HepG2 (cell line): Measurements from ENCODE around the gene TBC1D5. TPM values are rescaled to one million over a fixed set of nuclear protein-coding genes. Genes with fewer than 3 reads are reported as not detected.

Experiments
- ATAC-seq: fragments of 200-7000 bp; cut with Tn5 transposase; 3 replicates; pipeline ENCODE4 v1.9.1; 2020; ENCODE audit warnings: mild to moderate bottlenecking, moderate library complexity
- BruUV-seq: library from RNA; stranded (reverse); fragments of 400-500 nt; replicated peaks from 2 replicates; lab custom pipeline; 2021; lab: Mats Ljungman, UMichigan
- CTCF ChIA-PET: fragments of 300-600 bp; formaldehyde crosslinking; extraction: SDS; loops from one replicate; lab custom pipeline; 2021; ENCODE audit warnings: low total read pairs, inconsistent platforms, low intra/inter-chr PET ratio; lab: Yijun Ruan, JAX
- POLR2A ChIA-PET: fragments of 350-600 bp; sonication (Branson Sonifier 250); formaldehyde crosslinking; loops from one replicate; lab custom pipeline; 2020; ENCODE audit warnings: antibody characterized with exemption, inconsistent platforms; lab: Yijun Ruan, JAX
- DNase-seq: peaks from one replicate; pipeline ENCODE4 v3.0.0-alpha.2; 2015; ENCODE audit warnings: low spot score
- FAIRE-seq: peaks from 3 replicates; lab custom pipeline; 2011; peaks lifted over from hg19 to GRCh38; lab: Jason Lieb, UNC
- H2AFZ ChIP-seq: one replicate; pipeline ENCODE4 v1.6.1; 2011; ENCODE audit warnings: low read length, inconsistent platforms
- H3K27ac ChIP-seq: fragments of 300-600 bp; 3 replicates; pipeline ENCODE4 v1.8.0; 2011; ENCODE audit warnings: mixed run types, mild to moderate bottlenecking, mixed read lengths, low read length, inconsistent platforms; ENCODE audit not compliant: insufficient read depth; ENCODE audit errors: extremely low read length
- H3K27me3 ChIP-seq, 2 experiments: fragments of 200-600 bp in 1 of 2; 2 replicates in 1 of 2; 3 replicates in 1 of 2; pipeline versions ENCODE4 v1.6.0 to v1.8.0; 2011; ENCODE audit warnings: low read length in 2 of 2, mild to moderate bottlenecking in 2 of 2, moderate library complexity in 2 of 2, inconsistent platforms in 1 of 2; ENCODE audit not compliant: insufficient read depth in 2 of 2, control insufficient read depth in 1 of 2
- H3K36me3 ChIP-seq, 2 experiments: fragments of 200-600 bp in 1 of 2; replicated peaks in 1 of 2; 2 replicates in 1 of 2; 3 replicates in 1 of 2; pipeline versions ENCODE4 v1.5.1 to v1.8.0; 2011; ENCODE audit warnings: low read length in 2 of 2, inconsistent platforms in 1 of 2; ENCODE audit not compliant: insufficient read depth in 2 of 2, control insufficient read depth in 1 of 2
- H3K4me1 ChIP-seq: 2 replicates; pipeline ENCODE4 v1.5.1; 2012; ENCODE audit warnings: low read length, inconsistent platforms; ENCODE audit not compliant: insufficient read depth
- H3K4me2 ChIP-seq: 2 replicates; pipeline ENCODE4 v1.6.0; 2011; ENCODE audit warnings: low read depth, low read length, inconsistent platforms
- H3K4me3 ChIP-seq, 3 experiments: fragments of 200-600 bp in 1 of 3; sonication (generic), shearing (Covaris generic) in 1 of 3; replicated peaks in 1 of 3; 2 replicates each; pipeline ENCODE4 v1.5.1; 2011 to 2016; ENCODE audit warnings: low read length in 3 of 3, inconsistent platforms in 2 of 3, low read depth in 2 of 3, mild to moderate bottlenecking in 2 of 3, control low read depth in 1 of 3, mixed read lengths in 1 of 3; ENCODE audit not compliant: insufficient read depth in 1 of 3
- H3K79me2 ChIP-seq: one replicate; pipeline ENCODE4 v1.6.1; 2011; ENCODE audit warnings: low read length, inconsistent platforms; ENCODE audit not compliant: insufficient read depth
- H3K9ac ChIP-seq: 2 replicates; pipeline ENCODE4 v1.6.0; 2011; ENCODE audit warnings: mild to moderate bottlenecking, low read depth, low read length, inconsistent platforms; ENCODE audit not compliant: insufficient read depth
- H3K9me3 ChIP-seq: 2 replicates; pipeline ENCODE4 v1.5.1; 2012; ENCODE audit warnings: mild to moderate bottlenecking, low read length
- H4K20me1 ChIP-seq: 2 replicates; pipeline ENCODE4 v1.6.0; 2011; ENCODE audit warnings: inconsistent platforms, mild to moderate bottlenecking, low read length, moderate library complexity; ENCODE audit not compliant: insufficient read depth
- FOSL2 ChIP-seq: sonication (generic); formaldehyde crosslinking; IDR thresholded peaks from 2 replicates; pipeline ENCODE4 v1.4.0; 2020; ENCODE audit warnings: missing genetic modification reagents
- SOX5 ChIP-seq: IDR thresholded peaks from 2 replicates; pipeline ENCODE4 v1.6.1; 2016; ENCODE audit warnings: borderline replicate concordance
- TCF12 ChIP-seq, 2 experiments: fragments of 450-650 bp in 1 of 2; sonication (generic) in 1 of 2; formaldehyde crosslinking in 1 of 2; IDR thresholded peaks; 2 replicates each; pipeline versions ENCODE4 v1.6.1 to v1.8.0; 2017 to 2022; ENCODE audit warnings: antibody characterized with exemption in 1 of 2, mild to moderate bottlenecking in 1 of 2, missing genetic modification reagents in 1 of 2, moderate library complexity in 1 of 2
- ZFYVE20 ChIP-seq: sonication (generic); formaldehyde crosslinking; IDR thresholded peaks from 2 replicates; pipeline ENCODE4 v1.8.0; 2023; ENCODE audit warnings: low read depth, mild to moderate bottlenecking, moderate library complexity, missing genetic modification reagents, borderline replicate concordance
- ZNF343 ChIP-seq: sonication (generic); formaldehyde crosslinking; IDR thresholded peaks from 2 replicates; pipeline ENCODE4 v1.4.0; 2020; ENCODE audit warnings: mild to moderate bottlenecking, missing genetic modification reagents
- ZNF562 ChIP-seq: sonication (generic); formaldehyde crosslinking; IDR thresholded peaks from 2 replicates; pipeline ENCODE4 v1.8.0; 2022; ENCODE audit warnings: missing genetic modification reagents, borderline replicate concordance
- ZNF570 ChIP-seq: sonication (generic); formaldehyde crosslinking; IDR thresholded peaks from 2 replicates; pipeline ENCODE4 v1.4.0; 2020; ENCODE audit warnings: mild to moderate bottlenecking, missing genetic modification reagents, borderline replicate concordance
- ZNF678 ChIP-seq: sonication (generic); formaldehyde crosslinking; IDR thresholded peaks from 2 replicates; pipeline ENCODE4 v1.4.0; 2020; ENCODE audit warnings: mild to moderate bottlenecking, missing genetic modification reagents
- ZNF879 ChIP-seq: sonication (generic); formaldehyde crosslinking; IDR thresholded peaks from 2 replicates; pipeline ENCODE4 v1.8.1; 2023; ENCODE audit warnings: missing genetic modification reagents
- WGBS: methylation state at CpG from one replicate; pipeline ENCODE4 v1.1.6; 2017; ENCODE audit warnings: low lambda C conversion rate; 5-methylcytosine and 5-hydroxymethylcytosine counted together
- in situ Hi-C: cut with HindIII; loops from 2 replicates; pipeline ENCODE4 v1.10.0; 2017; ENCODE audit warnings: low pct_unique_long_range_greater_than_20kb; ENCODE audit not compliant: extremely low pct_ligation_motif_present
- intact Hi-C: fragments of 100-400 bp; cut with micrococcal nuclease; formaldehyde crosslinking; loops from one replicate; pipeline ENCODE4 v1.10.0; 2022; ENCODE audit not compliant: unreplicated experiment
- polyA plus RNA-seq, 8 experiments: library from polyadenylated mRNA; depleted of rRNA in 3 of 8; stranded (reverse) in 7 of 8; unstranded in 1 of 8; fragments of >200 nt; fragmentation: Illumina TruSeq in 4 of 8; extraction: Trizol in 4 of 8; gene quantifications; 2 replicates each; pipeline versions ENCODE4 v1.2.1 to v1.2.3, GENCODE V29; 2011 to 2016; ENCODE audit warnings: low read depth in 4 of 8, missing spikeins in 1 of 8, mixed read lengths in 1 of 8; ENCODE audit not compliant: insufficient read depth in 1 of 8
- total RNA-seq, 5 experiments: library from RNA; depleted of rRNA; stranded (reverse); fragments of >200 nt; fragmentation: Illumina TruSeq; extraction: Trizol; gene quantifications; 2 replicates each; pipeline ENCODE4 v1.2.3, GENCODE V29; 2016; ENCODE audit warnings: low read depth in 1 of 5
- TF ChIP-seq, protein P1 (sequence below): sonication (generic); formaldehyde crosslinking; IDR thresholded peaks from 2 replicates; pipeline ENCODE4 v1.4.0; 2020; ENCODE audit warnings: mild to moderate bottlenecking, missing genetic modification reagents
- TF ChIP-seq, protein P2 (sequence below): sonication (generic); formaldehyde crosslinking; IDR thresholded peaks from 2 replicates; pipeline ENCODE4 v1.9.0; 2021; ENCODE audit warnings: missing genetic modification reagents, mild to moderate bottlenecking, borderline replicate concordance
- TF ChIP-seq, protein P3 (sequence below): sonication (generic); formaldehyde crosslinking; IDR thresholded peaks from 2 replicates; pipeline ENCODE4 v1.9.0; 2022; ENCODE audit warnings: missing genetic modification reagents, mild to moderate bottlenecking, borderline replicate concordance
- TF ChIP-seq, protein P4 (sequence below): sonication (generic); formaldehyde crosslinking; IDR thresholded peaks from 2 replicates; pipeline ENCODE4 v1.8.0; 2022; ENCODE audit warnings: low read depth, missing genetic modification reagents

TBC1D5 gene
- total and polyA plus RNA-seq, 2 of the 13 experiments (the other 11 are each of a cell fraction or from before 2014, with no cell fraction given), result 19.2 to 33.3 TPM

DNA sequence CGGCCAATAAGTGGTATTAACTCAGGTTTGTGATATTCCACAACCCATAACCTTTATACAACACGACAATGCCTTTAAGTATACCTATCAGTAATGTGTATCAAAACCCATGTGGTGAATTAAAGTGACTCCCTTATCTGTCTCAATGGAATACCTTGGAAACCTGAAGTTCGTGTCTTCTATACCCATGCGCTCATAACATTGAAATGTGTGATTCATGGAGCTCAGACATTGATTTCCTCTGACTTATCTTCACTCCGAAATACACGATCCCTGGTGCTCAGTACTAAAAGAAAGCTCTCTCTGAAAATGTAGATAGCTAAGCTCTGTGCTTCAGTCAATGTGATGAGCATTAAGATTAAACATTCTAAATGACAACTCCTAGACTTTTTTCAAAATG lies 140.3 kb downstream of the TBC1D5 start:
- FAIRE-seq (no peak), ATAC-seq (no peak), DNase-seq (no peak)
- Histone ChIP-seq H3K4me3 (no peak overlapping the region), H3K27me3 (no peaks in the 10 kb centered on the region), H3K27ac (no peak overlapping the region), H2AFZ (no peak overlapping the region), H3K79me2 (no peaks in the 10 kb centered on the region), H3K9me3 (no peaks in the 10 kb centered on the region), H3K36me3 (no peaks in the 10 kb centered on the region; a peak in 1 of 5 replicates), H4K20me1 (no peaks in the 10 kb centered on the region), H3K4me2 (no peak overlapping the region)
- CTCF ChIA-PET, result no interaction called here
- BruUV-seq, result no TSS peak
- intact Hi-C loops (no loop called here), in situ Hi-C loops (no loop called here)
- 98% methylated on average over 6 of the region's 6 CpGs for WGBS
- TF ChIP-seq ZNF562 (no peak), SOX5 (CRISPR knock-in tag) (no peak), ZNF879 (no peak), ZFYVE20 (no peak), TCF12 (IDR thresholded peaks at IDR 0.05) (no peak), TCF12 (CRISPR knock-in tag; IDR thresholded peaks at IDR 0.05) (no peak), ZNF343 (CRISPR knock-in tag) (no peak), ZNF570 (CRISPR knock-in tag) (no peak), FOSL2 (CRISPR knock-in tag) (no peak), ZNF678 (no peak)
- TF ChIP-seq, protein P1, sequence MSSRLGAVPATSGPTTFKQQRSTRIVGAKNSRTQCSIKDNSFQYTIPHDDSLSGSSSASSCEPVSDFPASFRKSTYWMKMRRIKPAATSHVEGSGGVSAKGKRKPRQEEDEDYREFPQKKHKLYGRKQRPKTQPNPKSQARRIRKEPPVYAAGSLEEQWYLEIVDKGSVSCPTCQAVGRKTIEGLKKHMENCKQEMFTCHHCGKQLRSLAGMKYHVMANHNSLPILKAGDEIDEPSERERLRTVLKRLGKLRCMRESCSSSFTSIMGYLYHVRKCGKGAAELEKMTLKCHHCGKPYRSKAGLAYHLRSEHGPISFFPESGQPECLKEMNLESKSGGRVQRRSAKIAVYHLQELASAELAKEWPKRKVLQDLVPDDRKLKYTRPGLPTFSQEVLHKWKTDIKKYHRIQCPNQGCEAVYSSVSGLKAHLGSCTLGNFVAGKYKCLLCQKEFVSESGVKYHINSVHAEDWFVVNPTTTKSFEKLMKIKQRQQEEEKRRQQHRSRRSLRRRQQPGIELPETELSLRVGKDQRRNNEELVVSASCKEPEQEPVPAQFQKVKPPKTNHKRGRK, result no peak
- TF ChIP-seq, protein P2, sequence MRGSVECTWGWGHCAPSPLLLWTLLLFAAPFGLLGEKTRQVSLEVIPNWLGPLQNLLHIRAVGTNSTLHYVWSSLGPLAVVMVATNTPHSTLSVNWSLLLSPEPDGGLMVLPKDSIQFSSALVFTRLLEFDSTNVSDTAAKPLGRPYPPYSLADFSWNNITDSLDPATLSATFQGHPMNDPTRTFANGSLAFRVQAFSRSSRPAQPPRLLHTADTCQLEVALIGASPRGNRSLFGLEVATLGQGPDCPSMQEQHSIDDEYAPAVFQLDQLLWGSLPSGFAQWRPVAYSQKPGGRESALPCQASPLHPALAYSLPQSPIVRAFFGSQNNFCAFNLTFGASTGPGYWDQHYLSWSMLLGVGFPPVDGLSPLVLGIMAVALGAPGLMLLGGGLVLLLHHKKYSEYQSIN (CRISPR knock-in tag), result no peak
- TF ChIP-seq, protein P3, sequence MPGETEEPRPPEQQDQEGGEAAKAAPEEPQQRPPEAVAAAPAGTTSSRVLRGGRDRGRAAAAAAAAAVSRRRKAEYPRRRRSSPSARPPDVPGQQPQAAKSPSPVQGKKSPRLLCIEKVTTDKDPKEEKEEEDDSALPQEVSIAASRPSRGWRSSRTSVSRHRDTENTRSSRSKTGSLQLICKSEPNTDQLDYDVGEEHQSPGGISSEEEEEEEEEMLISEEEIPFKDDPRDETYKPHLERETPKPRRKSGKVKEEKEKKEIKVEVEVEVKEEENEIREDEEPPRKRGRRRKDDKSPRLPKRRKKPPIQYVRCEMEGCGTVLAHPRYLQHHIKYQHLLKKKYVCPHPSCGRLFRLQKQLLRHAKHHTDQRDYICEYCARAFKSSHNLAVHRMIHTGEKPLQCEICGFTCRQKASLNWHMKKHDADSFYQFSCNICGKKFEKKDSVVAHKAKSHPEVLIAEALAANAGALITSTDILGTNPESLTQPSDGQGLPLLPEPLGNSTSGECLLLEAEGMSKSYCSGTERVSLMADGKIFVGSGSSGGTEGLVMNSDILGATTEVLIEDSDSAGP (CRISPR knock-in tag), result no peak
- TF ChIP-seq, protein P4, sequence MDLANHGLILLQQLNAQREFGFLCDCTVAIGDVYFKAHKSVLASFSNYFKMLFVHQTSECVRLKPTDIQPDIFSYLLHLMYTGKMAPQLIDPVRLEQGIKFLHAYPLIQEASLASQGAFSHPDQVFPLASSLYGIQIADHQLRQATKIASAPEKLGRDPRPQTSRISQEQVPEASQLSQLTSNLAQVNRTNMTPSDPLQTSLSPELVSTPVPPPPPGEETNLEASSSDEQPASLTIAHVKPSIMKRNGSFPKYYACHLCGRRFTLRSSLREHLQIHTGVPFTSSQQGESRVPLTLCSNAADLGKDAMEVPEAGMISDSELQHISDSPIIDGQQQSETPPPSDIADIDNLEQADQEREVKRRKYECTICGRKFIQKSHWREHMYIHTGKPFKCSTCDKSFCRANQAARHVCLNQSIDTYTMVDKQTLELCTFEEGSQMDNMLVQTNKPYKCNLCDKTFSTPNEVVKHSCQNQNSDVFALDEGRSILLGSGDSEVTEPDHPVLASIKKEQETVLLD (CRISPR knock-in tag), result no peak
- TF ChIP-seq, all 625 proteins: peak for 0
- POLR2A ChIA-PET, result no interaction called here
- Histone ChIP-seq H3K4me1 (no peaks in the 10 kb centered on the region), H3K9ac (no peak overlapping the region)
